C4-2B (cell line): ENCODE data around the gene NDUFB4.
"Not testable (repeated sequence)": the region's sequence is repeated elsewhere in the genome, so short reads cannot be mapped to it uniquely, and the experiment has no call there.

ENCODE experiments used
- H3K27ac ChIP-seq: fragments of 450-650 bp; 2 replicates; pipeline ENCODE4 v1.5.1; 2017
- ZFX ChIP-seq: fragments of 450-650 bp; IDR thresholded peaks from 2 replicates; pipeline ENCODE4 v1.6.1; 2017
- TF ChIP-seq, protein P1 (sequence below): fragments of 450-650 bp; conservative IDR thresholded peaks from 2 replicates; pipeline ENCODE4 v1.5.1; 2017; ENCODE audit warnings: mild to moderate bottlenecking

NDUFB4 gene

DNA sequence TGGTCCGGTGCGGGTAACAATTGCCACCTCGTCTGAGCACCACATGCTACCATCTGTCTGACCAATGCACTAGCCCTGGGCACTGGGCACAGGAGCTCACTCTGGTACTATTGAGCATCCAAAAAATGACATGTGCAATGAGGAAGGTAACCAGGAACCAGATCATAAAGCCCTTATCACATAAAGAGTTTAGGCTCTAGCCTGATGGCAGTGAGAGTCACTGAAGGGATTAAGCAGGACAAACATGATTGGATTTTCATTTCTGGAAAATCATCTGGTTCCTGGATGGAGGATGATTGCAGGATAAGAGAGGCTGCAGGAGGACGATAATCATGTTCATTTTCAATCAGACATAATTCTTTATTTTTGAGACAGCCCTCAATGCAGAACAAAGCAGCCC is 12.4 kb downstream of the NDUFB4 start:
- TF ChIP-seq, protein P1, sequence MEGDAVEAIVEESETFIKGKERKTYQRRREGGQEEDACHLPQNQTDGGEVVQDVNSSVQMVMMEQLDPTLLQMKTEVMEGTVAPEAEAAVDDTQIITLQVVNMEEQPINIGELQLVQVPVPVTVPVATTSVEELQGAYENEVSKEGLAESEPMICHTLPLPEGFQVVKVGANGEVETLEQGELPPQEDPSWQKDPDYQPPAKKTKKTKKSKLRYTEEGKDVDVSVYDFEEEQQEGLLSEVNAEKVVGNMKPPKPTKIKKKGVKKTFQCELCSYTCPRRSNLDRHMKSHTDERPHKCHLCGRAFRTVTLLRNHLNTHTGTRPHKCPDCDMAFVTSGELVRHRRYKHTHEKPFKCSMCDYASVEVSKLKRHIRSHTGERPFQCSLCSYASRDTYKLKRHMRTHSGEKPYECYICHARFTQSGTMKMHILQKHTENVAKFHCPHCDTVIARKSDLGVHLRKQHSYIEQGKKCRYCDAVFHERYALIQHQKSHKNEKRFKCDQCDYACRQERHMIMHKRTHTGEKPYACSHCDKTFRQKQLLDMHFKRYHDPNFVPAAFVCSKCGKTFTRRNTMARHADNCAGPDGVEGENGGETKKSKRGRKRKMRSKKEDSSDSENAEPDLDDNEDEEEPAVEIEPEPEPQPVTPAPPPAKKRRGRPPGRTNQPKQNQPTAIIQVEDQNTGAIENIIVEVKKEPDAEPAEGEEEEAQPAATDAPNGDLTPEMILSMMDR: no peak
- TF ChIP-seq ZFX: no peak
- no peak overlapping the region for H3K27ac ChIP-seq

DNA sequence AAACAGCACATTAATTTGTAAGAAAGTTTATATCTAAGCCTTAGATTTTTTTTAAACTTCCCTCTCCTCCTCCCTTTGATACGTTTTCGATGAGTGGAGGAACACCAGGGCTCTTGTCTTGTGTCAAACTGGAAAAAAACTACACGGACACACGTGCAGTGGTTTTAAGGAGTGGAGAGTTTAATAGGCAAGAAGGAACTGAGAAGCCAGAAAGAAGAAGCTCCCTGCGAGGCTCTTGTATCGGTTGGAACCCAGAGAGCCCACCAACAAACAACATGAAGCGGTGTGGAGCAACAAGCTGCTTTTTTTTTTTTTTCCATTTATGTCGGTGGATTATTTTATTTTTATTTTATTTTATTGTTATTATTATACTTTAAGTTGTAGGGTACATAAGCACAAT is 18.6 kb downstream of the NDUFB4 start:
- no peak overlapping the region for H3K27ac ChIP-seq
- TF ChIP-seq, protein P1: no peak
- TF ChIP-seq ZFX: no peak

DNA sequence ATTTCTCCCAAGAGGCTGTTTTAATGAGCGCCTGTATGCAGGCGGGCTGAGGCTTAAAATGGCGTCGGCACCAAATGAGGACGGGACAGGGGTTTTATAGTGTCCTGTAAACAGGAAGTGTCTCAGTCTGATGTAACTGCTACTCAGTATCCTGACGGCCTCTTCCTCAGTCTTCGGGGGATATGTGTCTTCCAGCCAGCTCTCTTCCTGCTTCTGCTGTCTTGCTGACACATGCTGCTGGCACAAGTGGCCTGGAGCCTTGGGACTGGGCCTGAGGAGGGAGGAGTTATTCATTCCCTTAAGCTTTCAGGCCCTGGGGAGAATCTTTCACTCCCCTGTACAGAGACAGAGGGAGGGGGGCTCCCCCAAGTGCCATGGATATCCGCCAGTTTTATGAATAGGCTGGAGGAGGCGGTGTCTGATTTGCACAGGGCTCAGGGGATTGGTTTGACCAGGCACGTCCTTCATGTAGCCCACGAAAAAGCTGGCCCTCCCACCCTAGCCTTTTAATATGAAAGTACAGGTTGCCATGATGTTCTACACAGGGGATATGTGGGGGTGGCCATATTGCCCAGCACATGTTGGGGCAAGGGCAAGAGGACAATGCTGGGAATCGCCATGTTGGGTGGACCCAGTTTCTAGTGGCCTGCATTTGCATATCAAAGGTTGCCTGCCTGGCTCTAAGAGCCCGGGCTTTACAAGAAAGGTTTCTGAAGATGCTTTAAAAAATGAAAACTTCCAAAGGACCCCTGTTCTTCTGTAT is 19.9 kb downstream of the NDUFB4 start:
- H3K27ac ChIP-seq: no peak overlapping the region
- no peak for TF ChIP-seq ZFX
- TF ChIP-seq, protein P1: no peak

DNA sequence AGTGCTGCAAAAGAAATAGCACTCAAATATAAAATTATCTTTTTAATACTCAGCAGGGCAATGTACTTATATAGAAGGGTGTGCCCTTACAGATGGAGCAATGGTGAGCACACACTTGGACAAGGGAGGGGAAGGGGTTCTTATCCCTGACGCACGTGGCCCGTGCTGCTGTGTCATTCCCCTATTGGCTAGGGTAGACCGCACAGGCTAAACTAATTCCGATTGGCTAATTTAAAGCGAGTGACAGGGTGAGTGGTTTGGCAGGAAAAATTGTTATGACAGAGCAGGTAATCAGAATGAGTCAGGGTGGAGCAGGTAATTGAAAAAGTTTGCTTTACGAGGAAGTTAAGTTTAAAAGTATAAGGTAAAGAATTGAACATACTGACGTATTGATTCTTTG is 20.6 kb downstream of the NDUFB4 start:
- not testable (repeated sequence) for H3K27ac ChIP-seq

DNA sequence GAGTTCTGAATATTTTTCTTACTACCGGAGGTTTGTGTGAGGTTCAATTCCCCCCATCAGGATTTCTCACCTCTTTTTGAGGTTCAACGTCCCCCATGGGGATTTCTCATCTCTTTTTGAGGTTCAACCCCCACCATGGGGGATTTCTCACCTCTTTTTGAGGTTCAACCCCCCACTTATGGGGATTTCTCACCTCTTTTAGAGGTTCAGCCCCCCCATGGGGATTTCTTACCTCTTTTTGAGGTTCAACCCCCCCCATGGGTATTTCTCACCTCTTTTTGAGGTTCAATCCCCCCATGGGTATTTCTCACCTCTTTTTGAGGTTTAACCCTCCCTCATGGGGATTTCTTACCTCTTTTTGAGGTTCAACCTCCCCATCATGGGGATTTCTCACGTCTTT is 26.3 kb downstream of the NDUFB4 start:
- H3K27ac ChIP-seq: peak overlapping the region; percentile 33; the same call in 1 of the 2 replicates
- no peak for TF ChIP-seq ZFX
- TF ChIP-seq, protein P1: no peak

DNA sequence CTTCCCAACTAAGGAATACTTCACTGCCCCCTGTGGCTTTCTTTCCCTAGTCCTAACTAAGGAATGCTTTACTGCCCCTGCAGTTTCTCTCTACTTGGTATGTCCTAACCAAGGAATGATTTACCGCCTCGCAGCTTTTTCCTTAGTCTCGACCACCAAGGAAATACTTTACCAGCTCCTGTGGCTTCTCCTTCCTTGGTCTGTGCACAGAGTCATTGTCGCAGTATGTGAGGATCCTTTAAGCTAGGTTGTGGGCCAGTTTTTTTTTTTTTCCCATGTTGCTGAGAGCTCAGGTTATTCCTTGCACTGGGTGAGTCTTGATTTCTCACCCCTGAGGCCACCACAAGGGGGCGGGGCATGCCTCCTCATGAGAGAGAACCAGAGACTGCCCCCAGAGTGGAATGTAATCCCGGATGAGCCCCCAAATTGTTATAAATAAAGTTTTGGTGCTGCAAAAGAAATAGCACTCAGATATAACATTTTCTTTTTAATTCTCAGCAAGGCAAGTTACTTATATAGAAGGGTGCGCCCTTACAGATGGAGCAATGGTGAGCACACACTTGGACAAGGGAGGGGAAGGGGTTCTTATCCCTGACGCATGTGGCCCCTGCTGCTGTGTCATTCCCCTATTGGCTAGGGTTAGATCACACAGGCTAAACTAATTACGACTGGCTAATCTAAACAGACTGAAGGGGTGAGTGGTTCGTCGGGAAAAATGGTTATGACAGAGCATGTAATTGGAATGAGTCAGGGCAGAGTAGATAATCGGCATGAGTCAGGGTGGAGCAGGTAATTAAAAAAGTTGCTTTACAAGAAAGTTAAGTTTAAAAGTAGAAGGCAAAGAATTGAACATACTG is 27.0 kb downstream of the NDUFB4 start:
- peak overlapping the region; percentile 33; the same call in 1 of the 2 replicates for H3K27ac ChIP-seq
- TF ChIP-seq, protein P1: peak; percentile 75
- no peak for TF ChIP-seq ZFX

DNA sequence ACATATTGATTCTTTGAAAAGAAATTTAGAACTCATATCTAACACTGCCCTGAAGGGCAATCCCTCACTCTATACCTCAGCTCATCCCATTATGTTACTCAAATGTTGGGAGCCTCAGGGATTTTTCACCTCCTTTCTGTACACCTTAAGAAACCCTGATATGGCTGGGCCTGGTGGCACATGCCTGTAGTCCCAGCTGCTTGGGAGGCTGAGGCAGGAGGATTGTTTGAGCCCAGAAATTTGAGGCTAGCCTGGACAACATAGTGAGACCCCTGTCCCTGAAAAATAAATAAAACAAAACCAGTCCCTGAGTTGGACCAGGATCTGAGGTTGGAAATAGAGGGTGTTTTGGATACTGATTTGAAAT is 27.6 kb downstream of the NDUFB4 start:
- no peak overlapping the region; the same call in 1 of the 2 replicates for H3K27ac ChIP-seq
- TF ChIP-seq ZFX: no peak
- TF ChIP-seq, protein P1: no peak
